SIG-M5 treated with dmso at 0.1 percent for 504 hours (cell line): ENCODE data around the gene HP1BP3.

Source experiments
- DNase-seq: peaks from one replicate; lab custom pipeline; 2025; ENCODE audit not compliant: unreplicated experiment; lab: John Stamatoyannopoulos, UW

HP1BP3 gene

DNA sequence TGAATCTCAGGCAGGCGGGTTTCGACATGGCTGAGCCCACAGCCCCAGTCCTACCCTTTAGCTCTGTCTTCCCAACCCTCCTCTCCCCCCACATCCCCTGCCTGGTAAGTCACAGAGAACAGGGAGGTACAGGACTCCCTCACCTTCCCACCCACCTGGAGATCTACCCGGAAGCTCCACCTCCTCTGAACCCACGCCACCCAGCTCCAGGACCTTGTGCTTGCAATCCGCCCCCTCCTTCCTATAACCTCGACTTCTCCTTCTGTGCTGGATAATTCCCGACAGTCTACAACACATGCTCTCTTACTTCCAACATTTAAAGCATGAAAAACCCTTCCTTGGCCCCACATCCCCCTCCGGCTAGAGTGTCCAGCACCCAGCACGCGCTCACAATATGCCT is 91.6 kb downstream of the HP1BP3 start:
- no peak for DNase-seq

DNA sequence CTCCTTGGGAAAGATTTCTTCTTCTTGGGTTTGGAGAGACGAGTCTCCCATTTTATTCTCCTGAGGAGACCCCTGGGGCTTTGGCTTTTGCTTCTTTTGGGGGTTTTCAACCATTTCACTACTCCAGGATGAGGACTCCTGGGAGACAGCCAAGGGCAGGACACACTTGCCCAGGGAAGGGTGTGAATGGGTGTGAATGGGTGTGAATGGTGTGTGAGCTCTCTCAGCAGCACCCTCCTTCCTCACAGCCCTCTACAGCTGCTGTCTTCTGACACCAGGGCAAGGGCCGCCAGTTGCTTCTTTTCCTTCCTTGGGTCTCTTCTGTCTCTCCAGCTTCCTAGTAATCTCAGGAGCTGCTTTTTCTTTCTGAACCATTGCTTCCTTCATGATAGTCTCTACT is 93.5 kb downstream of the HP1BP3 start:
- no peak for DNase-seq
